Ishikawa (cell line): ENCODE results near the gene OPCML.

Experiments
- FOXM1 ChIP-seq: IDR thresholded peaks from 2 replicates; pipeline ENCODE4 v1.6.1; 2012; ENCODE audit warnings: low read depth, borderline replicate concordance
- TCF12 ChIP-seq: IDR thresholded peaks from 2 replicates; pipeline ENCODE4 v1.6.1; 2012; ENCODE audit warnings: low read depth
- ZBTB7A ChIP-seq: IDR thresholded peaks from 2 replicates; pipeline ENCODE4 v1.6.1; 2012; ENCODE audit warnings: low read depth
- TF ChIP-seq, protein P1 (sequence below): IDR thresholded peaks from 2 replicates; pipeline ENCODE4 v1.6.1; 2012

DNA sequence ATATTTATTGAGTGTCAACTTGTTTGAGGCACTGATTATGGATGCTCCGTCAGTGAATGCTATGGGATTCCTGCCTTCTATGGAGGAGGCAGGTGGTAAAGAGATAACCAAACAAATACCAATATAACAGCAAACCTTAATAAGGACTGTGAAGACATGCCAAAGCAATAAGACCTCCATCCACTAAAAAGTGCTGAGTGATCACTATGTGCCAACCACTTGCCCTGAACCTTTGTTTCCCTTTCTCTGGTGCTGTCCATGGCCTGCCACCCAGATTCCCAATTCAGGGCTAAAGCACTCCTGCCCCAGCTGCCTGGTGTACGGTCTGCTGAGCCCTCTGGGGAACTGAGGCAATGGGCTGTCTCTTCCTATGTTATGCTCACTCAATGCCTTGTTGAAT is 1074.9 kb downstream of the OPCML start:
- TF ChIP-seq TCF12 (no peak), FOXM1 (no peak), ZBTB7A (no peak)
- TF ChIP-seq, protein P1, sequence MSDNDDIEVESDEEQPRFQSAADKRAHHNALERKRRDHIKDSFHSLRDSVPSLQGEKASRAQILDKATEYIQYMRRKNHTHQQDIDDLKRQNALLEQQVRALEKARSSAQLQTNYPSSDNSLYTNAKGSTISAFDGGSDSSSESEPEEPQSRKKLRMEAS: no peak
